ENCODE measurements around the gene BEGAIN.

Gene BEGAIN

DNA sequence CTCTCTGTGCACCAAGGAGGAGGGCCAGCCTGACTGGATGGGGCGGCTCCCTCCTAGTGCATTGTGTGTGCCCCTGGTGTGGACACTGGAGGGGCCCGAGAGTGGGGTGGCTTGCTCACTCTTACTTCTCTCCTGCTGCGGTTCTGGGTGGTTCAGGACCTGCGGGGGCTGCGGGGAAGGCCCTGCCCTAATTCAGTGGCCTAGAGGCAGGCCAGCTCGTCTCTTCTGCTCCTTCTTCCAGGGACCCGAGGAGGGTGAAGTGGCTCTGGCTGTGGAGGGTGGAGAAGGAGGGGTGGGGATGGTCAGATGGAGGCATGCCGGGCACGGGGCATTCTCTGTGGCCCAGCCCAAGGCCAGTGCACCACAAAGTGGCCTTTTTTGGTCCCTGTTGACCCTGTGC lies 87.1 kb downstream of the BEGAIN start:
- DNase-seq, result no peak

DNA sequence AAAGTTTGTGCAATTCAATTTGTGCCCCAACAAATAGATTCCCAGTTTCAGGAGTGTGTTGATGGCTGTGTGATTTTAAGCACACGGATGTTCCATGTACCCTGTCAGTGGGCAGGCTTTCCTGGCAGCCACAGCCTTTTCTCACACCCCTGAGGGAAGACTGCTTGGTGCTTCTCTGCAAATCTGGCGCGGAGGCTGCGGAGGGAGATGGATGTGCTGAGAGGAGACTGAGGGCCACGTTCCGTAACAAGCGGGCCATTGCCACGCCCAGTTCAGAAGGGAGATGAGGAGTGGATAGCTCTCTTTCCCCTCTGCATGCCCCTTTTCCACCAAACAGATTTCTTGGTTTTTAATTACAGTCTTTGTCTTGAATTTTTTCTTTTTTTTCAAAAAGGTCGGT lies 89.1 kb downstream of the BEGAIN start:
- DNase-seq, result no peak

DNA sequence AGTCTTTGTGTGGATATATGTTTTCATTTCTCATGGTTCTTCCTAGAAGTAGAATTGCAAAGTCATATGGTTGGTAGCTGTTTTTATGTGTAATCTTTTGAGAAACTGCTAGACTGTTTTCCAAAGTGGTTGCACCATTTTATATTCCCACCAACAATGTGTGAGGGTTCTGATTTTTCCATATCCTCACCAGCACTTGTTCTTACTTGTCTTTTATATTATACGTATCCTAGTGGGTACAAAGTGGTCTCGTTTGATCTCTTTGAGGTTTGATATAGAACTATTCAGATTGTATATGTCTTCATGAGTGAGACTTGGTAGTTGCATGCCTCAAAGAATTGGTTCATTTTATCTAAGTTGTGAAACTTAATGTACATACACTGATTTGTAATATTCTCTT lies 91.3 kb downstream of the BEGAIN start:
- no peak for DNase-seq

DNA sequence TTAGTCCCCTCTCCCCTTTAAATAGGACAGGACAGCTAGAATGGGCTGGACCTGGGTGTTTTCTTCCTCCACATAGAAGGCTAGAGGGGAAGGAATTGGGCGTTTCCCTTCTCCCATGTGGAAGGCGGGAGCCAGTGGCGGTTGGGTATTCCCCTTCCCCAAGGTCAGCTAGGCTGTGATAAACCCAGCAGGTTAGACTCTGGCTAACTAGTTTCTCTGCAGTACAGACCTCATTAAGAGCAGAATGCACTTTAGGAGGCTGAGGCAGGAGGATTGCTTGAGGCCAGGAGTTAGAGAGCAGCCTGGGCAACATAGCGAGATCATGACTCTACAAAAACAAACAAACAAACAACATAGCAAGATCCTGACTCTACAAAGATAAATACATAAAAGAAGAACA lies 92.6 kb downstream of the BEGAIN start:
- DNase-seq, result no peak

DNA sequence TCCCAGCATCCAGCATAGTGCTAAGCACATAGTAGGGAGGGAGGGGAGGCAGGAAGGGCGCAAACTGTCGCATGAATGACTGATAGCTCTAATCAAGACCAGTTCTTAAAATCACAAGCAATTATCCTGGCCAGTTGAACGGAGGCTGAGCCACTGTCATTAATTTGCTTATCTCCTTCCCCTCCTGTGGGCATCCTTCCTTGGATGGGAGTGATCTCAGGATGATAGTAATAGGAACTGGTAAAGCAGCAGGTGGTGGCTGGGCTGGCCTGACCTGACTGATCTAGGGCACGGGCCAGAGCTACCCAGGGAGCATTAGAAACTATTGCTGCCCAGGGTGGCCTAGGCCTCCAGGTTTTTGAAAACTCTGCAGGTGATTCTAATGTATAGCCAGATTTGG lies 97.0 kb downstream of the BEGAIN start:
- DNase-seq, result no peak

DNA sequence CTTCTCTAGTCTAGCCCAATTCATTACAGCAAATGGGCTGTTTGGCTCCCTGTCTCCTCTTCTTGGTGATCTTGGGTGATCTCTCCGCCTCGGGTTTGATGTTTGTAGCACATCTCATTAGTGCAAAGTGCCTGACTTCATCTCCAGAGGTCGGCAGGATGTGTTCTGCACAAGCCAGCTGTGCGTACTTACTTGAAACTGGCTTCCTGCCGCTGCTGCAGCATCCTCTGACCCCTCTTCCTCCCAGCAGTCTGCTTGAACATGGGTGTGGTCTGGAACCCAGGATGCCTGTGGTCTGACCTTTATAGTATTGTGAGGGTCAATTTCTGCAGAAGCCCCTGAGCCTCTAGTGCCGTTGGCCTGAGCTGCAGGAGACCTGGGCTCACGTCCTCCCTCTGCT lies 99.2 kb downstream of the BEGAIN start:
- DNase-seq, result no peak

DNA sequence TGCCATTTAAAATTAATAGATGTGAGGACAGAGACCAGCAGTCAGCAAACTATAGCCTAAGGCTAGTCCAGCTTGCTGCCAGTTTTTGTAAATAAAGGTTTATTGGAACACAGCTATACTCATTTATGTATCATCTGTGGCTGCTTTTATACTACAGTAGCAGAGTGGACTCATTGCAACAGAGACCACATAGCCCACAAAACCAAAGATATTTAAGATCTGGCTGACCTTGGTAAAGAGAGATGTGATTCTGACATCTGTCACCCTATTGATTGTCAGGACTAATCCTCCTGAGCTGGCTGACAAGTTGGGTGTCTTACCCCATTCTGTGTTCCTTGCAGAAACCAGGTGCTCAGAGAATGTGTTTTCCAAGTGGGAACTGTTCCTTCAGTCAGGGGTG lies 99.9 kb downstream of the BEGAIN start:
- no peak for DNase-seq
